Measurements from ENCODE around the gene F8A2.
"Not testable (repeated sequence)": the region's sequence is repeated elsewhere in the genome, so short reads cannot be mapped to it uniquely, and the experiment has no call there.

Gene F8A2

GRCh38 chrX:155389634-155390033, 7.7 kb downstream of the F8A2 start:
- H3K4me1 ChIP-seq (ENCODE audit: control insufficient read depth, insufficient read depth, low read length, unreplicated experiment), result no peaks in the 10 kb centered on the region
- no peak overlapping the region for H3K4me3 ChIP-seq (ENCODE audit: low read depth, low read length)
- no peak overlapping the region for H3K27ac ChIP-seq (ENCODE audit: low read depth, low read length)
- no peak overlapping the region for H2AFZ ChIP-seq (ENCODE audit: low read length, unreplicated experiment)
- no peaks in the 10 kb centered on the region for H3K79me2 ChIP-seq (ENCODE audit: control insufficient read depth, insufficient read depth, low read length, unreplicated experiment)
- no peaks in the 10 kb centered on the region for H3K36me3 ChIP-seq (ENCODE audit: insufficient read depth, low read length)
- H3K27me3 ChIP-seq (ENCODE audit: insufficient read depth, low read length), result no peaks in the 10 kb centered on the region

DNA sequence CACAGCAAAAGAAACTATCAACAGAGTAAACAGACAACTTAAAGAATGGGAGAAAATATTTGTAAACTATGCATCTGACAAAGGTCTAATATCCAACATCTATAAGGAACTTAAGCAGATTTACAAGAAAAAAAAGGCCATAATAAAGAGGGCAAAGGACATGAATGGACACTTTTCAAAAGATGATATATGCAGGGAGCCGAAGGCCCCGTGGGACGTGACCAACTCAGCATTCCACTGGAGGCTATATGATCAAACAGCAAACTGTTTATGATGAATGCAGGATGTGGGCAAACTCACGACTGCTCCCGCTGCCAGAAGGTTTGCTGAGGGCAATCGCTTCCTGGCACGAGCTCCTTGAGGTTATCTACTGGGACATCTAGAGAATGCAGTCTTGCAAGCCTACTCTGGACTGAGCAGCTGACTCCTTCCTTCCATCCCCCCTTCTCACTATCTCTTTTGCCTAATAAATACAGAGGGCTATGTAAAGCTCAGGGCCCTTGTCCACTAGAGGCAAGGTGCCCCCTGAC, 12.9 kb downstream of the F8A2 start:
- H3K27me3 ChIP-seq (ENCODE audit: insufficient read depth, low read length); H3K27ac ChIP-seq (ENCODE audit: low read depth, low read length); H3K79me2 ChIP-seq (ENCODE audit: control insufficient read depth, insufficient read depth, low read length, unreplicated experiment); H3K36me3 ChIP-seq (ENCODE audit: insufficient read depth, low read length); H3K4me3 ChIP-seq (ENCODE audit: low read depth, low read length); H2AFZ ChIP-seq (ENCODE audit: low read length, unreplicated experiment); H3K4me1 ChIP-seq (ENCODE audit: control insufficient read depth, insufficient read depth, low read length, unreplicated experiment): not testable (repeated sequence)

GRCh38 chrX:155406429-155406828, 24.5 kb downstream of the F8A2 start:
- H3K27ac ChIP-seq (ENCODE audit: low read depth, low read length), result no peak overlapping the region
- H2AFZ ChIP-seq (ENCODE audit: low read length, unreplicated experiment), result no peak overlapping the region
- no peaks in the 10 kb centered on the region for H3K27me3 ChIP-seq (ENCODE audit: insufficient read depth, low read length)
- no peaks in the 10 kb centered on the region for H3K4me1 ChIP-seq (ENCODE audit: control insufficient read depth, insufficient read depth, low read length, unreplicated experiment)
- H3K4me3 ChIP-seq (ENCODE audit: low read depth, low read length), result no peak overlapping the region
- no peaks in the 10 kb centered on the region for H3K36me3 ChIP-seq (ENCODE audit: insufficient read depth, low read length)
- H3K79me2 ChIP-seq (ENCODE audit: control insufficient read depth, insufficient read depth, low read length, unreplicated experiment), result no peaks in the 10 kb centered on the region

- H3K36me3 ChIP-seq (ENCODE audit: insufficient read depth, low read length), result no peaks in the 10 kb centered on the region
- H3K27me3 ChIP-seq (ENCODE audit: insufficient read depth, low read length), result no peaks in the 10 kb centered on the region
- no peaks in the 10 kb centered on the region for H3K4me1 ChIP-seq (ENCODE audit: control insufficient read depth, insufficient read depth, low read length, unreplicated experiment)
- H2AFZ ChIP-seq (ENCODE audit: low read length, unreplicated experiment), result no peak overlapping the region
- H3K79me2 ChIP-seq (ENCODE audit: control insufficient read depth, insufficient read depth, low read length, unreplicated experiment), result no peaks in the 10 kb centered on the region
- no peak overlapping the region for H3K27ac ChIP-seq (ENCODE audit: low read depth, low read length)
- H3K4me3 ChIP-seq (ENCODE audit: low read depth, low read length), result no peak overlapping the region
Measured at GRCh38 chrX:155417769-155418168, 35.9 kb downstream of the F8A2 start.
